ENCODE measurements around the gene TMPRSS13.

TMPRSS13 gene

DNA sequence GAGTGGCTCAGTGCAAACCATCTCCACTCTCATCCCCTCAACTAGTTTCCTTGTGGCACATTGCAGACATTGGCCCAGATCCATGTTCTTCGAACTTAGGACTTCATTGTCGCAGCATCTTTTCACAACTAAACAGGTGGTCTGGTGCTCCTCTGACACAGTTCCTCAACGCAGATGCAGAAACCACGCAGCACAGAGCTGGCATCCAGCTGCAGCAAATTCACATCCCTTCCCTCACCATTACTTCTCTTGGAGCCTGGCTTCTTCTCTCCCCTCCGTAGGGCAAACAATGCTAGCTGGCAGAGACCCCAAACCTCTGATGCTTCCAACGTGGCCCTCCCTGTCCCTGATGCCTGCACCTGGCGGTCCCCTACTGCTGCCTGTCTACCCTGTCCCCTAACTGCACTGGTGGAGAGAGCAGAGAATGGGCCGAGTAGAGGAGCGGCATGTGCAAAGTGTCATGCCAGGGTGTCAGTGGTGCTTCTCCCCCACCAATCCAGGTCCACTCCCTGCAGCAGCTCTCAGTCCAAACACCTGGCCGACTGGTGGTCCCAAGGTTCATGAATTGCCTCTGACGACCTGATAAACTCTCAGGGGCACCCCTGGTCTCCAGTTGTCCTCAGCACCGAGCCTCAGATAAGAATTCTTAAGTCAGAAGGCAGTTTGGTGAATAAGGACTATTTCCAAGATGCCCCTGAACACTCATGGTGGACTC is 18.1 kb downstream of the TMPRSS13 start:
- no peak for DNase-seq

DNA sequence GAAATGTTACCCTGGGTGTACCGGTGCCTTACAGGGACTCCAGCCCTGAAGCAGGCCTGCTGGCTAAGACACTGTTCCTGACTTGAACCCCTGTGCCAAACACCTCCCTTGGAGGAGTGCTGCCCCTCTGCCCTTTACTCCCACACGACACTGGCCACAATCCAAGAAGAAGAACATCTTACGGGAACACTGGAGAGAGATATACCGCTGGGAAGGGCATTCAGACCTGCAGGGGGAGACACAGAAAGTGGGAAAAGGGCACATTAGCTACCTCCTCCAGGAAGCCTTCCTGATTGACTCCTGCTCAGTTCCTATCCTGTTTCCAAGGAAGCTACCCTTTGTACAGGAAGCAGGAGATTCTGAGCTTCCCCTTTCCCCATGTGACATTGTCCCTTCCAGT is 18.7 kb downstream of the TMPRSS13 start:
- DNase-seq = no peak

DNA sequence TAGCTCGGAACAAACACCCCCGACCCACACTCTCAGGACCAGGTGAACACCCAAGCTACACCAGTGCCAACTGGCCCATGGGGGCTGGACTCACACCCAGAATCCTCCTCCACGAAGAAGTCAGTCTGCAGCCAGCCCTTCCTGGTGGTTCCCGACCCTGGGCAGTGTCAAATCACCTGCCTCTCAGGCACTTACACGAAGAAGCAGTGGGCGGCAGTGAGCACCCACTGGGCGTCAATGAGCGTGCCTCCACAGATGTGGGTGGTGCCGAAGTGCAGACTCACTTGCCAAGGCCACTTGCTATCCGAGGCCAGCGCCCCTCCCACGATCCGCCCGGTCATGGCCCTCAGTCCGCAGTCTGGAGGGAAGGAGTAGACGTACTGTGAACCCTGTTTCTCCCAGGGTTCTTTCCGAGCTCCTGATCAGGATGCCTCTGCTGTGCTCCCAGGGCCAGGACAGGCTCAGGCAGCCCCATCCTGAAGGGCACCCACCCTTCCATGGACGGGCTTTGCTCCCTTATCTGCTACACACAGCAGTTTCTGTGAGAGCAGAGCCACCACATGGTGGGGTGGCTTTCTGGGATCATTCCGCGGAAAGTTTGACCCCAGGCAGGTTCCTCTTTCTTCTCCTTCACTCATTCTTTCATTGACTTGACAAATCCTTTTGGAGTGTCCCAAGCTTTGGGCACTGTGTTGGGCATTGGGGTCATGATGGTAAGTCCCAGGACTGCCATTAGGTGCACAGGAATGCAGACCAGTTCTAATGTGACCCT is 19.4 kb downstream of the TMPRSS13 start:
- DNase-seq = no peak

DNA sequence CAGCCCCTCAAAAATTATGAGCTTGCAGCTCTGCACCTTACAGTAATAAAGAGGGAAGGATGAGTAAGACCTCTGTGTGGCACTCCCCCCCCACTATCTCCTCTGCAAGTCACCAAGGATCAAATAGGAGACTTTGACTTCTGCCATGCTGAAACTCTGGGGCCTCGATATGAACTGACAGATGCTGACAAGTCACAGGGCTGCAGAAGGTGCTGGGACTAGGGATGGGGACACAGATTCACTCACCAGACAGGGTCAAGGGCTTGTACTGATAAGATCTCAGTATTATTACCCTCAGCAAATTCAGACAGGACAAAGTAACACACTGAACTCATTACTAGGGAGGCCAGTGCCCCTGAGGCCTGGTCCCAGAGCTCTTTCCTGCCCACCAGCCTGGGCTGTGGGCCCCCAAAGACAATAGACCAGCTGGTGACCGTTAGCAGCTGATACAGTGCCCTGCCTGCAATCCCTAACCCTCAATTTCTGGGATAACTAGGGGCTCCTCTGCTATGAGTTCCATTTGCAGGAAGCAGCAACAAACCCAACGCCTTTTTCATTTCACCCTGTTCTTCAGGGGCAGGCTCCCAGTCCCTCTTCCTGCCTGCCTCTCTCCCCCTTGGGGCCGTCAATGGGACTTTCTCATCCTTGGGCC is 20.1 kb downstream of the TMPRSS13 start:
- DNase-seq = no peak

DNA sequence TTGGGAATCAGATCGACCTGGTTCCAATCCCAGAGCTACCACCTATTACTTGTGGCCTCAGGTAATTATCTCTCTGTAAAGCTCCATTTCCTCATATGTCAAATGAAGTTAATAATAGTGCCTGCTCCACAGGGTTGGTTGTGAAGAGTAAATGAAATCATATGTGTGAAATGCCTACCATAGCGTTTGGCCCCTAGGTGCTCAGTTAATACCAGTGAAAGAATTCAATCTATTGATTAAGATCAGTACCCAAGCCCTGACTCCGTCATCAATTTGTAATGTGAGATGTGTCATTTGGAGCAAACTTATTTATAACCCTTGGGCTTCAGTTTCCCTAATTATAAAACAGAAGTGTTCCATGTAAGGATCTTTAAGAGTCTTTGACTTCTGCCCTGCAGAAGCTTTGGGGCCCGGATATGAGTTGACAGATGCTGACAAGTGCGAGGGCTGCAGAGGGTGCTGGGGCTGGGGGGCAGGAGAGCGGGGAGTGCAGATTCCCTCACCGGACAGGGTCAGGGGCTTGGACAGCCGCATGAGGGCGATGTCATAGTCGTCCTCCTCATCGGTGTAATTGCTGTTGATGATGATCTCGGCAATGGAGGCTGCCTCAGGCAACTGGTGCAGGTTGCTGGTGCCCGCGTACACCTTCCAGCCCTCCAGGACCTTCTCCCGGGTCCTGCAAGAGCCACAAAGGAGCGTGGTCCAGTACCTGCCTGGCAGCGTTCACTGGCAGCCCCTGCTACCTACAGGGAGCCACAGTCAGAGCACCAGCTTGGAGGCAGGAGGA is 20.9 kb downstream of the TMPRSS13 start:
- no peak for DNase-seq

DNA sequence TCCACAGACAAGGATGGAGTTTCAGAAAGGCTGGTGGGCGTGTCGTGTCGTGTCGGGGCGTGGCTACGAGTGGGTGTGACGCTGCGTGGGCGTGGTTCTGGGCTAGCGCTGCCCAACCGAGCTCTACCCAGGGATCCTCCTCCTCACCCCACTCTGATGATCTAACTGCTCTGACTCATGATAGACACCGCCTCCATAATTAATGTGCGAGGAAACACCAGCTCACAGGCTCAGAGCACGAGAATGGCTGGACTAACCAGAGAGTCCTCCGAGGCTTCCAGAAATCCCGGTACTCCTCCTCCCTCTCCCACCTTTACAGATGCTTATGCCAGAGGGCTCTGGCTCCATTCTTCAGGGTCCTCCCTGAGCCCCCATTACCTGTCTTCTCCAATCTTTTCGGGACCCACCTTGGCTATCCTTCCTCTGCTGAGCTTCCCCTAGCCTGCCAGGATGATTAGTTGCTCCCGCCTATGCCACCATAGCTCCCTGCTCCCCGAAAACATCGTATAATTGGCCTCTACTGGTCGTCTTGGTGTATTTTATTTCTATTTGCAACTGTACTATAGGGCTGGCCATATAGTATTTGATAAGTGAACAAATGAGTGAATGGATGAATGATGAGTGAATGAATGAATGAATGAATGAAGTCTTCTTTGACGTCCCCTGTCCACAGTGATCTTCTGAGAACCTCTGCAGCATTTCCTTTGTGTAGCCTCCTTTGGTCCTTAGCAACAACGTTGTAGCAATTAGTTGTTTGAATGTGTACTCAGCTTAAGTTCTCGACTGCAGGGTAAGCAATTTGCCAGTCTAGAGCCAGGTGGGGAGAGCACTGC is 21.7 kb downstream of the TMPRSS13 start:
- DNase-seq = no peak

DNA sequence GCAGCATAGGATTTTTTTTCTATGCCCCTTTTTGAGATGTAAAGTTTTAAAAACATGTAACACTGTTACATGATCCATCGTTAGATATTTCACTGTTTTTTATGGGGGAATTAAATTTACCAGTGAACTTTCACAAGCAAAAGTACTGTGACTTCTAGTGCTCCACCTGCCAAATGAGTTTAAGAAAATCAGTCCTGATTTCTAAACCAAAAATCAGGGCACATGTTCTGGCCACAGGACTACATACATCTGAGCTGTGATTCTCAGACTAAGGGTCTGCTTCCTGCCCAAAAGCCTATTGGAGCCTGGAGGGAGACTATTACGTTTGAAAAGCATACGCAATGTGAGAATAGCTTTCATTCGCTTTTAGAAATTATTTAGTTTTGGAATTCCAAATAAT is 22.5 kb downstream of the TMPRSS13 start:
- DNase-seq = no peak

DNA sequence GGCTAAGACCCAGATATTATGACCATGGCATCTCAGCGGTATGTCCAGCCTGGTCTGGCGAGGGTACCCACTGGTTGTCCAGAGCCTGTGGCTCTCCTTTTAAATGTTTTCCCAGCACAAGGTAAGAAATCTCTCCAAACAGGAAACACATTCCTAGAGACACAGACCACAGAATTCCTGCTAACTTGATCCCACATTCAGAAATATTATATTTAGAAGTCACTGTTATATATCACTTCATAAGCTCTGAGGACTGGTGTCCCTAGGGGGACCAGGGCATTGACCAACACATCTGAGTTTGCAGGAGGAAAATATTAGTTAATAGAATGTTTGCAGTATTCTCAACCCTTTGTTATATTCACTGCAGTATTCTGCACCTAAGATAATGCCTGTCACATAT is 23.1 kb downstream of the TMPRSS13 start:
- DNase-seq = no peak

DNA sequence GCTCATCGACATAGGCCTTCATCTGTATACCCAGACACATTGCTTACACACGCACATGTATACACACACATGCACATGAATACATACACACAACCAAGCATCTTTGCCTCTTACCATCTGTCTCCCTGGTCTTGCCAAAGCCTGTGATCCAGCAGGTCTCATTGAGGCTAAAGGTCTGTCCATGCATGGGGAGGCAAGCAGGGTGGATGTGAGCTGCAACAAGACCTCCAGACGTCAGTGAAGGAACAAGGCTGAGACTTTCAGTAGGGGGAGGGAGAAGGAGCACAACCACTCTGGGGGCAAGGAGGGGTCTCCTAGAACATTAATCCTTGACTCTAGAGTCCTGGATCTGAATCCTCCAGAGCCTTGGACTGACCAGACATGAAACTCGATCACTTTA is 23.7 kb downstream of the TMPRSS13 start:
- no peak for DNase-seq

DNA sequence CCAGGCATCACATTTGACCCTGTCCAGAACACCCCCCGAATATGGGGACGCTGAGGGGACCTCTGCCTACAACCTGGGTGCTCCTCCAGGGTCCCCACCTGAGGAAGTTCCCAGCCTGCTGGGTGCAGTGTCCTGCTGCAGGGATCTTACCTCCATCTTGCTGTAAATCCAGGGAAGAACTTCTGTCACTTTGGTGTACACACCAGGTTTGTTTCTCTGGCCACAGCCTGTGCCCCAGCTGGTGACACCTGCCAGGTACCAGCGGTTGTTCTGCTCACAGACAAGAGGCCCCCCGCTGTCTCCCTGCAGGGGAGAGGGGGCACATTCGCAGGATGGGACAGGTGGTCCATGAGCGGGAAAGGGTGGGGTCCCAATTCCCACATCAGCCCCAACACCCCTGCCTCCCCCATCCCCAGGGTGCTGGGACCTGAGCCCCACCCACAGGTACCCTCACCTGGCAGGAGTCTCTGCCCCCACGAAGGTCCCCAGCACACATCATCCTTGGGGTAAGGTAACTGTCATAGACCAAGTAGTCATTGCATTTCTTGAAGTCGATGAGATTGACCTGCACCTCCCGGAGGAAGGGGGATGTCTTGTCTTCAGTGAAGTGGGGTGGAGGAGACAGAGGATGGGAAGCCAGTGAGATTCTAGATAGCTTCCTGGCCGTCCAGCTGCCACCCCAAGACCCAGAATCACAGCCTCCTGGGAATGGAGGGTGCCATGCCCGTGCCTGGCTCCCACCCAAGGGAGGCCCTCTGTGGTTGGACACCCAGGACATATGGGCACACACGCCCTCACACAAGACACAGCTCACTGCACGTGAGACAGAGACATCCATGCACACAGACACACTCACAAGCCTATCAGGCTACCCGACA is 25.5 kb downstream of the TMPRSS13 start:
- DNase-seq = no peak

DNA sequence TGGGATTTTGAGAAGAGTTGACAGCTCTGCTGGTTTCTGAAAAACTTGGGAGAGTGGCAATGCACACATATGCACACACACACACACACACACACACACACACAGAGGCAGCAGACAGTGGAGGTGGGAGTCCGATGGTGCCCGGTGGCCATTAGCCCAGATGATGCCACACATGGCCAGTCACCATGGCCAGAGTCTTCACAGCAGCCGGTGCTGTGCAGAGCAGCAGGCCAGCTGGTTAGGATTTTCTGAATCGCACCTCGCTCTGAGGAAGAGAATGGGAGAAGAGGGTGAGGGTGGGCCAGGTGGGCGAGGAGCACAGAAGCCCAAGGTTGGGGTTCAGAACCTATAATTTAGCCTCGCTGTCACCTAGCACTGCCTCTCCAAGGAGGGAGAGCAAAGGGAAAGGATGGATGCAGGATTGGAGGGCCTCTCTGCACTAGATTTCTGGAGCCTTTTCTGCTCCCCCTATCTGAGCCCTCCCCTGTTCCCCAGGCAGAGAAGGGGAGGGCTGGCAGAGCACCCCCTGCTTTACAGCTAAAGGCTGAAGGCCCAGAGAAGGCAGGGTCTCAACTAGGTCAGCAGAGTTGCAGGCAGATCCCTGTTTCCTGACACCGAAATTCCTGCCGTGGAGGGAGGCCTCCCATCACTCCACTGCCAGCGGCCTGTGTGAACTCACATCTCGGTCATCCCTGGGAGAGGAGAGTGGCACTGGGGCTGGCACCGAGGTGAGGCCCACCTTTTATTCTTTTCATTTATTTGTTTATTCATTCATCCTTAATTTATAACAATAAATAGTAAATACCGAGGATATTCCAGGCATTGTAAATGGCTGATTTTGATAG is 27.0 kb downstream of the TMPRSS13 start:
- no peak for DNase-seq

DNA sequence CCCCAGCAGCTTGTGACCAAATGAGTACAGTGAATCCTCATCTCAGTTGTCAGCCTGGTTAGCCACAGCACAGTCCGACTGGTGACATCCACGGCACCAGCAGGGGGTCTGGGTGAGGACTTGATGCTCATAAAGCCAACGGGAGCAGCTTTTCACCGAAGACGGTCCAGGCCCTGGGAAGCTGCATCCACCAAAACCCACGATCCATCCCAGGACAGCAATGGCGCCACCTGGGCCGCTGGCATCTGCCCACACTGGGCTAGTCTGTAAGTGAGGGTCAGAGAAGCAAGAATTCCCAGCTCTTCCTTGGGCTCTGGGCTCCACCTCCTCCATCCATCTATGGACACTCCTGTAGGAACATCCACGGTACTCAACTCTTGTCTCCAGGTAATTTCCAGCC is 27.6 kb downstream of the TMPRSS13 start:
- no peak for DNase-seq

DNA sequence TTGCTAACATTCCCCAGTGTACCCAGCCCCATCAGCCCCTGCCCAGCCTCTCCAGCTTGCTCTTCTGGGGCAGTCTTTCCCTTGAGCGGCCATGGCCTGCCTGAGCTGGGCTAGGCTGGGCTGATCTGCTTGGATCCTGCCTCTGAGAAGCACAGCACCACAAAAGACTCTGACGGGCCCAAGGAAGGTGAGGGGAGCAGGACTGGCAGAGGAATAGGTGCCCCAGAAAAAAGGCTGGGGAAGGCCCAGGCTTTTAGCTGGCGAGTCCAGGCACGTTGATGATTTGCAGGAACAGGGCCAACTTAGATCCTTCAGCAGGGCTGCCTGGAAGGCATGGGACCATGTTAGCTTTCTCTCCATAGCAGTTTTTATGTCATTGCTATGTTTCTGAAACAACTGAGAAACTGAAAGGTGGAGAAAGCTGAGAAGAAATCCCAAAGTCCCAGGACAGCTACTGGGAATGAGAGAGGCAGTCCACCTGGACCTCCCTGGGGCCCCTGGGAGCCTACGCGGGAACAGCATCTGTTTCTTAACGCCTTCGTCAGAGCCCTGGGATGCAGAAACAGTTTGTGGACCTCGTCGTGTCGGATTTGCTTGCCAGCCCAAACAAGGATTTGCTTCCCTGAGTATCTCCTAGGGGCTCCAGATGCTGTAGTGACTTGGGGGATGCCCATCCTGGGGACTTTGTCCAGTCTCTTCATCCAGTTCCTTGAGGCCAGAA is 28.3 kb downstream of the TMPRSS13 start:
- no peak for DNase-seq

DNA sequence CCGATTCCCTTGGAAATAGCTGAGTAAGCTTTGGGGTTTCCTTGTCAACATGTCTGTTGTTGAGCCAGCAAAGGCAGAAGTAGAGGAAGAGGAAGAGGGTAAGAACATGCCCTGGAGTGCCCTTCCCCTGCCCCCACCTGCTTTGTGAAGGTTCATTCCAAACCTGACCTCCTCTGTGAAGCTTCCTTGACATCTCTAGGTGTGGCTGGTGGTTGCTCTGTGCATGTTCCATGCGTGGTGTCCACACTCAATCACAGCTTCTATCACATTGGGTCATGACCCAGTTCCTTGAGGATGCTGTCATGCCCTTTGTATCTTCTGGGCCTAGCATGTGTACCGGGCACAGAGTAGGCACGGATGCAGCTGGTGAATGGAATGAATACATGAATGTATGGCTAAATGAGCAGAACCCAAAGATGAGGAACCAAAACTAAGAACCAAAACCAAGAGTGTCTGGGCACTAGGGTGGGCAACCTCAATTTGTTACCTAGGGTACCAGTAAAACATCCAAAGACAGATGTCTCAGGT is 29.0 kb downstream of the TMPRSS13 start:
- DNase-seq = no peak

DNA sequence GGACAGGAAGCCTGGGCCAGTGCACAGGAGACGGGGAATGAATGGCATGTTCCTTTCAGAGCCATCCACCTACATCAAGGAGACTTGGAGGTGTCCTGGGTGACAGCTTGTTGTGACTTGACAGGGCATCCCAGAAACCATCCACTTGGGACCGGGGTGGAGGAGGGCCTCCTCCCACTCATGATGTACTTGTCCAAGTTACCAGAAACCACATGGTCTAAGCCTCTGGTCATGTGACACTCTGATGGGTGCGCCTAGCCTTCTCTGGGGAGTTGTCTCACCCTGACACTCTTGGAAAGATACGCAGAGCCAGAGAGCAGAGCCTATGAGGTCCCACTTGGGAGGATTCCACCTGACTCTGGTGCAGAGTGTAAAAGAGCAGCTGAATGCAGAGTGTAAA is 31.1 kb downstream of the TMPRSS13 start:
- no peak for DNase-seq

DNA sequence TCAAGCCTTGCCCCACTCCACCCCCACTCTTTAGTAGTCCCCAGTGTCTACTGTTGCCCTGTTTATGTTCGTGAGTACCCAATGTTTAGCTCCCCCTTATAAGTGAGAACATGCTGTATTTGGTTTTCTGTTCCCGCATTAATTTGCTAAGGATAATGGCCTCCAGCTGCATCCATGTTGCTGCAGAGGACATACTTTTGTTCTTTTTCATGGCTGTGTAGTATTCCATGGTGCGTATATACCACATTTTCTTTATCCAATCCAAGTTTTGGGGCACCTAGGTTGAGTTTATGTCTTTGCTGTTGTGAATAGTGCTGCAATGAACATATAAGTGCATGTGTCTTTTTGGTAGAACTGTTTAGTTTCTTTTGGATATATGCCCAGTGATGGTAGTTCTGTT is 36.6 kb downstream of the TMPRSS13 start:
- no peak for DNase-seq

DNA sequence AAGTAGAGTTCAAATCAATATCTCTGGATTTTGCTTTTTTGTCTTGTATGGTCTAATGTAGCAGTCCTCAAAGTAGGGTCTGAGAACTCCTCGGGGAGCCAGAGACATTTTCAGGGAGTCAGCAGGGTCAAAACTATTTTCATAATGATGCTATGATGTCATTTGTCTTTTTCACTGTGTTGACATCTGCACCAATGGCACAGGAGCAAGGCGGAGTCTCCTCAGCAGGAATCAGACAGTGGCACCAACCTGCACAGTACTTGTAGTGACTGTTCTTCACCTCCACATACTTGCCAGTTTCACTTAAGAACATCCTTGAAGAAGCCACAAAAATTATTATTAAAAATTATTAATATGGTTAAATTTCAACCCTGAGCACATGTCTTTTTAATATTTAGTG is 37.8 kb downstream of the TMPRSS13 start:
- DNase-seq = no peak

DNA sequence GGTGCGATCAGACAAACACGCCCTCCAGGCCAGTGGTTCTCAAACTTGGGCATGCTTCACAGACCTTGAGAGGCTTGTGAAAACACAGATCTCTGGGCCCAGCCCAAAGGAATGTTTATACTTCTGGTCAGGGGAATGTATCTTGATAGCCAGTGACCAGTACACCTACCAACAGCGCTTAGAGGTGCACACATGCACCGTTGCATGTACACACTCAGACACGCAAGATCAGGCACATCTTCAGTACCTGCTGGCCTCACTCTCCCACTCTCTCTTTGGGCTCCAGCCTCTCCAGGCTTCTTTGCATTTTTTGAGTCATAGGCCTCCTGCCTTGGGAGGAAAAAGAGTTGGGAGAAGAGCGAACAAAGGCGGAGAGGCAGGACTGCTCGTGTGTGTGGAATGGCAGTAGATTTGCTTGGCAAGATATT is 41.0 kb downstream of the TMPRSS13 start:
- DNase-seq = no peak

DNA sequence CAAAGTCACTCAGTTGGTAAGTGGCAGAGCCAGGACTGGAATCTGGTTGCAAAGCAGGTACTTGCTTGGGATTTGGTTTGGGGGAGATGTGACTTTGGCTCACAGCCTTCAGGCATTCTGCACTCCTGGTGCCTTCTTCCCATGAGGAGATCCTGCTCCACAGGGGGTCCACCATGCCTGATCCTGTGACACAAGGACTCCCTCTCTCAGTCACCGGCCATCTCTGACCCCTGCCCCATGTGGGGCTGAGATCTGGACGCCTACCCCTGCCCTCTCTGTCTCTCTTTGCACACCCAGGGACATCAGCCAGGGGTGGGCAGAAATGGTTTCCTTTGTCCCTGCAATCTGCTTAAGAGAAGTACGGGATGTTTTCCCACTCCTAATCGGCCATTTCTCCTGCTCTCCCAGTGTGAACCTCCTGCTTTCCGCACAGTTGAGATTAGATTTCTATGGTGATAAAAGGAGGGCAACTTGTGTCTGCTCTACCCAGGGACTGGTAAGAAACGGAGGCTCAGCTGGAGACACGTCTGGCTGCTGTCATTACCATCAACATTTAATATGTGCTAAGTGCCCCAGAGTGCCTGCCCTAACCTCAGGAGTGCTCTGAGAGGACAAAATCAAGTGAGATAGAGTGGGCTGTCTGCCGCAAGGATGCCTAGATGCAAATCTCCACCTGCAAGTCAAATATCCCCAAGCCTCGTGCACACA is 41.6 kb downstream of the TMPRSS13 start:
- DNase-seq = no peak
